NCI-H2196 treated with DMSO at 0.1 percent for 48 hours (cell line): ENCODE results near the gene NCKAP5.
"Not testable (repeated sequence)": the region's sequence is repeated elsewhere in the genome, so short reads cannot be mapped to it uniquely, and the experiment has no call there.

Experiments used
- DNase-seq: peaks from one replicate; lab custom pipeline; 2025; ENCODE audit not compliant: unreplicated experiment; lab: John Stamatoyannopoulos, UW

Gene NCKAP5

DNA sequence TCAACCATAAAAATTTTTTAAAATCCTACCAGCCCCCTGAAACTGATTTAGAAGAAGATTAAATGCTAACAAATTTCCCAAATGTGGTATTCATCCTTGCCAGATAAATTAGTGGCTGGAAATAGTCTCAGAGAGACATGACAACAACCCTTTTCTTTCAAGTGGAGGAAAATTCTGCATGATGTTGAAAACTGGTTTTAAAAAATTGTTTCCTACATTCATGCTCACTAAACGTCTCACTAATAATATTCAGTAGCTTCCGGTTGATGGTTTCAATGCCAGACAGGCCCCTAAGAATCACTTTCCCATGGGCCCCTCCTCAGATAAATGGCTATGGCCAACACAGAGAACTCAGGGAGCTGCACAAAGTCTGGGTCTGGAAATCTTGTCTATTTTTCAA is 43.2 kb downstream of the NCKAP5 start:
- no peak for DNase-seq

DNA sequence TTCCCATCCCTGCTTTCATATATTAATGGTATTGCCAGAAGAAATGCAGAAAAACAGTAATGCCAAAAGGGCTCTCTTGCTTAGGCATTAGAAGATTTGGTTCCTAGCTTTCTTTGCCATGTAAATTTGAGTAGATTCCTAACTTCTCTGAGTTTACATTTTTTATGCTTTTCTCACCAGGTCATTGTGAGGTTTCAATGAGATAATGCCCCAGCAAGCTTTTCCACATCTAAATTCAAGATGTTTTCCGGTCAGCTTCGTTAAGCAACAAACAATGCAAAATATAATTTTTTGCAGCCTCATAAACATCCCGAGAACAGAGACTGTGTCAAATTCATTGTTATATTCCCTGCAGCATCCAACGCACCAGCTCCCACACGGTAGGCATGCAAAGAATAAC is 44.9 kb downstream of the NCKAP5 start:
- DNase-seq = no peak

DNA sequence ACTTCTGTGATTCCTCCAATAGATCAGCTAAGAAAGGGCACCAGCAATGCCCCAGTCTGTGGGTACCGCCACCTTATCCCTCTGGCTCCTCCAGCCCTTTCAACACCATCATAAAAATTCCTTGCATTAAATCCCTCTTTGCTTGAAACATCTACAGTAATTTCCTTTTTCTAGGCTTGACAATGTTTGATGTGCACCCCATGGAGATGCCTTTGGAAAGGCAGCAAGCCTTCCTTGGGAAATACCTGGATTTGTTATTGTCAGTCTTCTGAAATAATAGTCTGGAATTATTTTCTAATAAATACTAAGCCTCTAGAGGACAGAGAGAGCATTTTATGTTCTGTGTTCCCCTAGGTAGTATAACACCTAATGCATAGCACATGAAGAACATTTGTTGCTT is 46.1 kb downstream of the NCKAP5 start:
- DNase-seq = no peak

GRCh38 chr2:133521146-133521745 is 47.0 kb downstream of the NCKAP5 start:
- DNase-seq = no peak

DNA sequence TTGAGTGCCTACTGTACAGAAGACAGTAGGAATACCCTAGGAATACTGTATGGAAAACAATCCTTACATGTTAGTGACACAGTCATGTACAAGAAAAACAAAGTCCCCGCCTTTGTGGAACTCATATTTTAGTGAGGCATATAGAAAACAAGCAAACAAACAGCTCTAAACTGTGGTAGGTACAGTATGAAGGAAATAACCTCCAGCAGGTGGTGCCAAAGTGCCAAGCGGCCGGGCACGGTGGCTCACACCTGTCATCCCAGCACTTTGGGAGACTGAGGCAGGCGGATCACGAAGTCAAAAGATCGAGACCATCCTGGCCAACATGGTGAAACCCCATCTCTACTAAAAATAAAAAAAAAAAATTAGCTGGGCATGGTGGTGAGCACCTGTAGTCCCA is 48.6 kb downstream of the NCKAP5 start:
- not testable (repeated sequence) for DNase-seq

- DNase-seq = no peak
Observed at GRCh38 chr2:133518700-133519344, 49.4 kb downstream of the NCKAP5 start.

DNA sequence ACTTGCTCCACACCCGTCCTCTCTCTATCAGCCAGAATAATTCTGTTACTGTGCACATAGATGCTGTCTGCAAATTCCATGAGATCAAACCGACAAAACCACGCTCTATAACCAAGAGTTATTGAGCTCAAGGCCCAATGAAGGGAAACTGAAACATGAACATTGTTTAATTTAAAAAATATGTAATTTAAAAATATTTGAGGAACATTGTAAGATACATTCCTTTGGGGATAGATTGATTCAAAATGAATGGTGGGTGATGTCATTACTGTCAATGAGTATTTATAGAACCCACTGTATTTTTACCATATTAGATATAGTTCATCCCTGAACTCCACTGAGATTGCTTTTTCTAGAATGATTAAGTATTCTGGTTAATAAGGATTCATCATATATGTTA is 50.4 kb downstream of the NCKAP5 start:
- no peak for DNase-seq

DNA sequence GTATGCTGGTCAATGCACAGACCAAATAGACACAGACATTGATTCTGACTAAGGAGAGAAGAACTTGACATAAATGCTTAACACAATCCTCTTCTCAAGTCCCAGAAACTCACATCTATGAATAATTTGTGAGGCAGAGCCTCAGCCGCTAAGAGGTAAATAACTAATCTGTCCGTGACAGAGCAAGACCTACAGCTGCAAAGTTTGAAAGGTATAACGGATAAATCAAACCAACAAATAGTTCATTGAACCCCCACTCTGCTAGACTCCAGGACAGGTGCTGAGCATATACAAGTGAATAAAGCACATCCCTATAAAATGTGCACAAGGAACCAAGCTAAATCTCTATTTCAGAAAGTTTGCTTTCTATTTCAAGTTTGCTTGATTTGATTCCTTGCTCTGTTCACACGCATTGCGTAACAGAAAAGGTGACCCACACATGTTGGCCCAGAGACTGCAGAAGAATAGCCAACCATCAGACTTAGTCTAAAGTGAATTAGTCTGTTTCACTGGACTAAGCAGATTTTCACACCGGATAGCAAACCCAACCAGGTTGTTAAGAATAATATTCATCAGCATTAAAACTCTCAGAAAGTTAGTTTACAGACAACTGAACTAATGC is 51.7 kb downstream of the NCKAP5 start:
- DNase-seq = no peak

DNA sequence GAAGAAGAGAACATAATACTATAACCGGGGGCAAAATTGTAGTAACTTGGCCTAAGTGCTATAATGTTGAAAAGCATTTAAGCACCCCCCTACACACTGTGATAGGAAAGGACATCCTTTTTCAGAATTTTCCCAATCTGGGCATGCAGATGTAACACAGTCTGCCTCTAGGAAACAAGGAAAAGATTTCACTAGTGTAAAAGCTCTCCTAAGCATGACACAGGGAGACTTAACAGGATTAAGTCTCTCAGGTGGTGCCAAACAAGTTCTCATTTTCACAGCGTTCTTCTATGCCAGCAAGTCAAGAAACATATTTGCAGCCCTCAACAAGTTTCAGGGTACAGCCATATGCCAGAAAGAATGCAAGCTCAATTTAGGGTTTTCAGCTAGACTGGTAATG is 53.0 kb downstream of the NCKAP5 start:
- DNase-seq = no peak

GRCh38 chr2:133513893-133514292 is 54.4 kb downstream of the NCKAP5 start:
- no peak for DNase-seq

GRCh38 chr2:133512121-133512520 is 56.1 kb downstream of the NCKAP5 start:
- no peak for DNase-seq

- no peak for DNase-seq
Observed at GRCh38 chr2:133511679-133512078, 56.6 kb downstream of the NCKAP5 start.

DNA sequence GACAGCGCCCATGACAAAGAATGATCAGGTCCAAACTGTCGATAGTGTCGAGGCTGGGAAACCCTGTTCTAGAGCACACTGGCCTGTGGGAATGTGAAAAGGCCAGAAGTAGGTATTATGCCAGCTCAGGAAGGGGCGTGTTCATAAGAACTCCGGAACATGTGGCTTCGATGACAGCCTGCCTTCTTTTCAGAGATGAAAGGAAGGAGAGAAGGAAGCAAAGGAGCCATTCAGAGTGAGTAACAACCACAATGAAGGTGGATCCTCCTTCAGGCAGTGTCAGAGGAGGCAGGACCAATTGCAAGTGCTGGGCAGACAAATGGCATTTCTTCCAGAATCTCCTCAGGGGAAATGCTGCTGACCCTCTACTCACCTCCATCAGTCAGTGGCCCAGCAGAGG is 58.5 kb downstream of the NCKAP5 start:
- no peak for DNase-seq

DNA sequence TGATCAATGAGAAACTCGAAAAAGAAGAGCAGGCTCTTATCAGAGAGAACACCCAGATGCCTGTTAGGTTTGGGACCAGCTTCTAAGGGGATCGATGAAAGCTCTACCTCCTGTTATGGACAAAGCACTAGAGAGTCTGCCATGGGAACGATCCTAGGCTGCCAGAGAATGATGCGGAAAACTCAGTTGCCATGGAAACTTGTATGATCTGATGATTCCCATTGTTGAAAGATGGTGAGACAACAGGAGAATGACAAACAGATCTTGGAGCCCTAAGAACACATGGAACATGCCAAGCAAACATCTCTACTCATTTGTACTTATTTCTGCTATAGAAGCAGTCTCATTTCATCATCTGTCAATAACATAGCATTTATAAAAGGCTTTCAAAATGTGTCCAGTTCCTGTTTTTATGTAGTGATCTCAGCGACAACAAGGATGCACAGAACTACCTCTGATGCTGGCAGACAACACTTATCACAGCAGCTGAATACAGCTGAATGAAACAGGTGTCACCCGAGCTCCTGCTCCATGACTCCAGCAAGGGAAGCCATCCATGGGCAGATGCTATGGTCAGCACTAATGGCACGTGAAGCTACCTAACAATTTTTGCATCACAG is 59.6 kb downstream of the NCKAP5 start:
- DNase-seq = no peak

- DNase-seq = no peak
Observed at GRCh38 chr2:133506996-133507395, 61.3 kb downstream of the NCKAP5 start.

GRCh38 chr2:133504566-133505505 is 63.4 kb downstream of the NCKAP5 start:
- no peak for DNase-seq

DNA sequence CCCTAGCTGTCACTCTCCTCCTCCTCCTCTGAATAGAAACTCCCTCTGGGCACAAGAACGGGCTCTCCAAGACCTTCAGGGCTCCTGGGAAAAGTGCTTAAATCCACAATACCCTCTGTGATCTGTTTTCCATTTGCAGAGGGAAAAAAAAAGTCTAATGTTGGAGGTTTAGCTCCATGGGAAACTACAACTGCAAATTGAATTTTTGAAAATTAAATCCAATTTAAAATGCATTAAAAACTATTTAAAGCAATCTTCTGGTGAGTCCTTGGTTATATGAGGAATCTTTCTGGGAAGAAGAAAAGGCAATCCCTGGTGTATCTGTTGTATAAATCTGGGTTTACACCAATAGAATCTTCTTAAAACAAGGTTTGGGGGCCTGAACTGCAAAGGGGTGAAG is 64.3 kb downstream of the NCKAP5 start:
- DNase-seq = no peak

- no peak for DNase-seq
Observed at GRCh38 chr2:133503323-133503722, 64.9 kb downstream of the NCKAP5 start.

DNA sequence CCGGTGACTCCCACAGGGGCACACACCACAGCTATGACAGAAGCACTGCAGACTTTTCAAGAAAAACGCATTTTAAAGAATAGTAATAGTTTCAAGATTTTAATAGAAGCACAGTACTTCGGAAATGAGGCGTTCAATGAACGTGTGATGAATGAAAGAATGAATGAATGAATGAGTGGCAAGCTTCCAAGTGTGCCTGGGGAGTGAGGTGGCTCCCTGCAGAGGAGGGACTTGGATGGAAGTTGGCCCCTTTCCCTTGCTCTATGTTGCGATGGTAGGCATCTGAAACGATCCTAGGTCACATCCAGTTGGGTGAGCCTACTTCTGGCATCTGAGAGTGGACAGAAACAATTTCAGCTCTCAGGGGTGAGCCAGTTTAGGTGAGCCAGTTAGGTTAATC is 65.6 kb downstream of the NCKAP5 start:
- no peak for DNase-seq

- DNase-seq = no peak
Observed at GRCh38 chr2:133500917-133501316, 67.3 kb downstream of the NCKAP5 start.
